GM18511 (cell line): ENCODE results near the gene CGN.

Experiments used
- ATAC-seq: cut with Tn5 transposase; IDR thresholded peaks from one replicate; pipeline ENCODE4 v1.9.1; 2021; ENCODE audit warnings: mild to moderate bottlenecking, moderate library complexity; ENCODE audit not compliant: unreplicated experiment

Gene CGN

GRCh38 chr1:151546011-151546925, 35.1 kb downstream of the CGN start:
- no peak for ATAC-seq

GRCh38 chr1:151547119-151547899, 36.1 kb downstream of the CGN start:
- no peak for ATAC-seq

- ATAC-seq: no peak
These were observed 36.7 kb downstream of the CGN start for GRCh38 chr1:151547900-151548230.

- no peak for ATAC-seq
These were observed 38.0 kb downstream of the CGN start for GRCh38 chr1:151549199-151549598.

GRCh38 chr1:151553659-151554058, 42.5 kb downstream of the CGN start:
- ATAC-seq: no peak

GRCh38 chr1:151556052-151556451, 44.9 kb downstream of the CGN start:
- no peak for ATAC-seq

- ATAC-seq: no peak
These were observed 51.5 kb downstream of the CGN start for GRCh38 chr1:151562661-151563060.

DNA sequence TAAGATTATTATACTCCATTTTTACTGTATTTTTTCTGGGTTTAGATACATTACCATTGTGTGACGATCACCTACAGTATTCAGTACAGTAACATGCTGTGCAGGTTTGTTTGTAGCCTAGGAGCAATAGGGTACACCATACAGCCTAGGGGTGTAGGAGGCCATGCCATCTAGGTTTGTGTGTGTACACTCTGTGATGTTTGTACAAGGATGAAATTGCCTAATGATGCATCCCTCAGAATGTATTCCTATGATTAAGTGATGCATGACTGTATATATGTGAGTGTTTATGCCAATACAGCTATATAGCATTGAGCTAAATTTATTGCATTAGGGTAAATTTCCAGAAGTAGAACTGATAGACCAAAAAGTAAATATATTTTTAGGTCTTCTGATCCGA, 52.2 kb downstream of the CGN start:
- ATAC-seq: no peak

- ATAC-seq: no peak
These were observed 54.5 kb downstream of the CGN start for GRCh38 chr1:151565502-151566189.

DNA sequence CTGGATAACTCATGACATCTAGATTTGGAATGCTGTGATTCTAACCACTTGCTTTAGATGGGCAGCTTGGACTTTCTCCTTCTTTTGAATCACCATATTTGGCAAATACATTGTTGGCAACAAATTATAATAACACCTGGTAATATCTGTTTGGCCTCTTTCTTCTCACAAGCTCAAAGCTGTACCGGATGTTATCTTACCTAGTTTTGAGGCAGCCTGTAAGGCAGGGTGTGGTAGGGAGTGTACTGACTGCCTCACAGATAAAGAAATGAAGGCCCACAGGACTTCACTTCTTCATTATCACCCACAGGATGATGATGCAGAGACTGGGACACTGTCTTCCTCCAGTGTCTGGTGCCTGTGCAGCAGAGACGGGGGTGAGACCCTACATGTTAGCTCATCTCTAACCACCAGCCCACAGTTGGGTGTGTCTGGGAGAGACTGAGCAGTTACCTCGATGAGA, 57.5 kb downstream of the CGN start:
- no peak for ATAC-seq

DNA sequence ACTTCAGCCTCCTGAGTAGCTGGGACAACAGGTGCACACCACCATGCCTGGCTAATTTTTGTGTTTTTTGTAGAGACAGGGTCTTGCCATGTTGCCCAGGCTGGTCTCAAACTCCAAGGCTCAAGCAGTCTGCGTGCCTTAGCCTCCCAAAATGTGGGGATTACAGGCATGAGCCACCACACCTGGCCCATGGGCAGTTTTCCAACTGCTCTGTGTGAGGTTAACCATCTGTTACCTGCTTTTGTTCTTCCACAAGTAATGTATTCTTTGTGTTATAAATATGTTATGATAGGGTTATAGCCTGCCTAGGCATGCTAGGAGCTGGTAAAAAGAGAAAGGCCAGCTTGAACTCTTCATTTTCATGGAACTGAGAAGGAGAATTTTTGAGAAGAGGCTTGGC, 59.6 kb downstream of the CGN start:
- no peak for ATAC-seq

DNA sequence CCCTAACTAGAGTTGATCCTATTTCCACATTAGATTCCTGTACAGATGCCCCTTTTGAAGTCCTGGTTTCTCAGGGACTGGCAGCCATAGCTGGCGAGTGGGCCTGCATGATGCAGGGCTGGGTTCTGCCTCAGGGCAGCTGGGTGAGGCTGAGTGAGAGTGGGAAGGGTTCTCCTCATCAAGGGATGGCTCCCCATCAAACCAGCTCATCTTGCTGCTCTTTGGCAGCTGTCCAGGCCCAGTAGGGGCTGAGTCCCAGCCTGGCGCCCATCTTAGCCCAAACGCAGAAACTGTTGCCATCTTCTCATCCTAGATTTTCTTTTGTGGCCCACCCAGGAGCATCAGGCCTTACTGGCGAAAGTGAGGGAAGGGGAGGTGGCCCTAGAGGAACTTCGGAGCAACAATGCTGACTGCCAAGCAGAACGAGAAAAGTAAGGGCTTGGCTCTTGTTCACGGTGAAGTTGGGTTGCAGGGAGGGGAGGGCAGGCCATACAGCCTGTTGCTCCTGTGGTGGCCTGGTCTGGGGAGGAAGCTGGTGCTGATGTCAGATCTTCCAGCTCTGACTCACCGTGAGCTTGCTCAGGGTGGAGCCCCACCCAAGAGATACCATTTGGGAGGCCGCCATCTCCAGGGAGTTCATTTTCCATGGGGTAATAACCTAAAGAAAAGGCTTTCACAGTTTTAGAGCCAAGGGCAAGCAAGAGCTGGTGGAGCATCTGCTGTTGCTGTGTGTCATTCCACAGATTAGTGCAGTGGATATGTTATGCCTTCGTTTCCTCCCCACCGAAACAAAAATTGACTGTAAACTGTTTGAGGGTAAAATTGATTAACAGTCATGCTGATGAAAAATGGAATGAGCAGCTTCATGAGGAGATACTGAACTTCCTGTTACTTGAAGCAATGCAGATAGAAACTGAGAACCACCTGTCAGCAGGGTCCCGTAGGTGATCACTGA, 63.7 kb downstream of the CGN start:
- no peak for ATAC-seq

DNA sequence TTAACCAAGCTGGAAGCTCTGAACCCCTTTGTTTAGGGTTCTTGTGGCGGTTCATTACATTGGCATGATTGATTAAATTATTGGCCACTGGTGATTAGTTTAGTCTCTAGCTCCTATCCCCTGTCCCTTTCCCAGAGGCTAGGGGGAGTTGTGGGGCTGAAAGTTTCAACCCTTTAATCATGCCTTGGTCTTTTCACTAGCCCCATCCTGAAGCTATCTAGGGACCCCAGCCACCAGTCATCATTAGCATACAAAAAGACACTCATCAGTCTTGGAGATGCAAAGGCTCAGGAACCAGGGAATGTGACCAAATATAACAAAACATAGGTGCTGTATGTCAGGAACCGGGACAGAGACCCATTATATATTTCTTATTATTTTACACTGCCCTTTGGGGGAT, 66.0 kb downstream of the CGN start:
- ATAC-seq: no peak

DNA sequence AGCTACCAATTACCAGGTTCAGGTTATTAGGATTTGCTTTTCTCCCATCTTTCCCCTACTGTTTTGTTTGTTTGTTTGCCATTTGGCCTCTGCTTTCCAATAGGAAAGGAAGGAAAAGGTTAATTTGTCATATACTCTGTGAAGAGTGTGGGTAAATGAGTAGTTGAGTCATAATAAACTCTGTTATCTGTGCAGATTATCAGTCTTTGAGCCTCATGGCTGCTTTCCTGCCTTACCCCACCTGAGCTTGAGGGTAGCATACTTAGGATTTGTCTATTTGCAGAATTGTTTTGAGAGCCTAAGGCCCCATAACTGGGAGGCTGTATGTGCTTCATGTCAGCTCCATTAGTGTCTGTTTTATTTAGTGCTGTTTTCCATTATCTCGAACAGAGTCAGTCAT, 67.8 kb downstream of the CGN start:
- no peak for ATAC-seq

GRCh38 chr1:151579436-151580225, 68.4 kb downstream of the CGN start:
- ATAC-seq: no peak

DNA sequence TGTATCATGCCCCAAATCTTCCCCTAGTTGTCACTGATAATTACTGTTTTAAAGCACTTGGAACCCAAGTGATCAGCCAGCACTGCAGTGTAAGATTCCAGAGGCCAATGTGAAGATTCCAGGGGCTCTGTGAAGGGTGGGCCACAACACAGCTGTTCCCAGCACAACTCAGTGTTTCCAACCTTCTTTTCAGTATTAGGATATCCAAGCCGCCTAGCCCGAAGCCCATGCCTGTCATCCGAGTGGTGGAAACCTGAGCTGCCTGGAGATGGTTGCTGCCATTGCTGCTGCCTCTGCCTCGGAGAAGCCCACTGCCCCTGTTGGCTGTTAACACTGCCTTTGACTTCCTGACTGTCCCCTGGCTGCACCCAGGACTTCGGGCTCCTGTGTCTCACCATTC, 70.3 kb downstream of the CGN start:
- ATAC-seq: no peak

GRCh38 chr1:151581921-151582320, 70.7 kb downstream of the CGN start:
- no peak for ATAC-seq

GRCh38 chr1:151583796-151584195, 72.6 kb downstream of the CGN start:
- no peak for ATAC-seq

GRCh38 chr1:151584278-151584677, 73.1 kb downstream of the CGN start:
- ATAC-seq: no peak

- no peak for ATAC-seq
These were observed 73.6 kb downstream of the CGN start for GRCh38 chr1:151584780-151585179.
